Muscle of leg (tissue), 11 donors: ENCODE measurements around the gene PALM. TPM values are rescaled to one million over a fixed set of nuclear protein-coding genes. Genes with fewer than 3 reads are reported as not detected.

Experiments
- DNase-seq: peaks from one replicate; pipeline ENCODE4 v3.0.0; 2013
- H3K27ac ChIP-seq: one replicate; pipeline ENCODE4 v1.5.1; 2013; ENCODE audit warnings: mild to moderate bottlenecking, low read length, control low read depth
- H3K27me3 ChIP-seq: one replicate; pipeline ENCODE4 v1.6.1; 2013; ENCODE audit warnings: low read length; ENCODE audit not compliant: control insufficient read depth, insufficient read depth
- H3K36me3 ChIP-seq: one replicate; pipeline ENCODE4 v1.6.1; 2013; ENCODE audit warnings: low read length; ENCODE audit not compliant: control insufficient read depth, insufficient read depth
- H3K4me1 ChIP-seq: one replicate; pipeline ENCODE4 v1.6.1; 2013; ENCODE audit warnings: low read length; ENCODE audit not compliant: control insufficient read depth, insufficient read depth
- H3K4me3 ChIP-seq: one replicate; pipeline ENCODE4 v1.5.1; 2013; ENCODE audit warnings: low read length, control low read depth
- H3K9me3 ChIP-seq: replicated peaks from 2 replicates; pipeline ENCODE4 v1.6.1; 2013; ENCODE audit warnings: low read depth, low read length; ENCODE audit not compliant: control insufficient read depth
- WGBS: methylation state at CpG from one replicate; pipeline ENCODE4 v1.1.5; 2013; ENCODE audit warnings: missing lambda C conversion rate; ENCODE audit not compliant: insufficient coverage; 5-methylcytosine and 5-hydroxymethylcytosine counted together
- polyA plus RNA-seq, 8 donors: library from polyadenylated mRNA; unstranded; fragments of 120-200 nt; gene quantifications; one replicate each; pipeline versions ENCODE4 v1.2.1 to v1.2.3, GENCODE V29; 2013; ENCODE audit warnings: inconsistent platforms in 1 of 8, low replicate concordance in 1 of 8; ENCODE audit not compliant: insufficient read length in 8 of 8, insufficient read depth in 1 of 8
- total RNA-seq: library from RNA; stranded (reverse); fragments of 120-200 nt; gene quantifications from one replicate; pipeline ENCODE4 v1.2.4, GENCODE V29; 2013

PALM gene
- total and polyA plus RNA-seq, 9 donors, result 23.7 to 56.7 (median 36.6) TPM

DNA sequence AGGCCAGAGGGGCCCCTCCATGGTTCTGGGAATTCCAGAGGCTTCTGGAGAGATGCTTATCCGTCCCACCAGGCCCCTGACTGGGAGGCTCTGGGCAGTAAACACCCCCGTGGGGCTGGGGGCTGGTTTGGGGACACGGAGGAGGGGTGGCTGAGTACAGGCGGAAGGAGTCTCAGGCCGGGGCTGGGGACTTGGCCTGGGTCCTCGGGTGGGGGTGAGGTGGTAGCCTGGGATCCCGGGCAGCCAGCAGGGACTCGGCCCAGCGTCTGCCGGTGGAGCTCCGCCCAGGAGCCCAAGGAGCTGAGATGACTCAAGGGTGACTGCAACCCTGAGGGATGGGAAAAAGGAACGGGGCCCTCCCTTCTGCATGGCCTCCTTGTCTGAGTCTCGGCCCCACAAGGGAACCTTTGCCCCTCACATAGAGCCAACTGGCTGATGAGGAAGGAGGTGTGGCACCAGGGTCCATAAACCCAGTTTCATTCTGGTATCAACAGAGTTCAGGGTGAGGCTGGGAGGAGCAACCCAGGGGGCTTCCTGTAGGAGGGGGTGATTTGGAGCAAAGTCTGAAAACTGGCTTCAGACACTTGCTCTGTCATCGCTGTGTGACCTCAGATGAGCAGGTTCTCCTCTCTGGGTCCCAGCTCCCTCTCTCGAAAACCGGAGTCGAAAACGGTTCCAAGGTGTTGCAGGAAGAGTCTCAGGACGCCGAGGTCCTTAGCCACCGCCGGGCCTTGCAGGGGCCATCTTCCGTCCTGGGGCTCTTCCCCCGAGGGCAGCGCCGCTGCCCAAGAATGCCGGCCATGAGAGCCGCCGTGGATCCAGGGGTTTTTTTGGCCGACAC is 43.0 kb downstream of the PALM start:
- no peak for DNase-seq
- no peak overlapping the region for H3K27ac ChIP-seq
- peaks cover 25% of the 10 kb centered on the region for H3K4me1 ChIP-seq
- H3K4me3 ChIP-seq, result no peak overlapping the region
- 58% methylated on average over 26 of the region's 30 CpGs for WGBS
- peaks cover 4% of the 10 kb centered on the region for H3K36me3 ChIP-seq
- peaks cover 10% of the 10 kb centered on the region for H3K9me3 ChIP-seq
- H3K27me3 ChIP-seq, result peaks cover 7% of the 10 kb centered on the region

DNA sequence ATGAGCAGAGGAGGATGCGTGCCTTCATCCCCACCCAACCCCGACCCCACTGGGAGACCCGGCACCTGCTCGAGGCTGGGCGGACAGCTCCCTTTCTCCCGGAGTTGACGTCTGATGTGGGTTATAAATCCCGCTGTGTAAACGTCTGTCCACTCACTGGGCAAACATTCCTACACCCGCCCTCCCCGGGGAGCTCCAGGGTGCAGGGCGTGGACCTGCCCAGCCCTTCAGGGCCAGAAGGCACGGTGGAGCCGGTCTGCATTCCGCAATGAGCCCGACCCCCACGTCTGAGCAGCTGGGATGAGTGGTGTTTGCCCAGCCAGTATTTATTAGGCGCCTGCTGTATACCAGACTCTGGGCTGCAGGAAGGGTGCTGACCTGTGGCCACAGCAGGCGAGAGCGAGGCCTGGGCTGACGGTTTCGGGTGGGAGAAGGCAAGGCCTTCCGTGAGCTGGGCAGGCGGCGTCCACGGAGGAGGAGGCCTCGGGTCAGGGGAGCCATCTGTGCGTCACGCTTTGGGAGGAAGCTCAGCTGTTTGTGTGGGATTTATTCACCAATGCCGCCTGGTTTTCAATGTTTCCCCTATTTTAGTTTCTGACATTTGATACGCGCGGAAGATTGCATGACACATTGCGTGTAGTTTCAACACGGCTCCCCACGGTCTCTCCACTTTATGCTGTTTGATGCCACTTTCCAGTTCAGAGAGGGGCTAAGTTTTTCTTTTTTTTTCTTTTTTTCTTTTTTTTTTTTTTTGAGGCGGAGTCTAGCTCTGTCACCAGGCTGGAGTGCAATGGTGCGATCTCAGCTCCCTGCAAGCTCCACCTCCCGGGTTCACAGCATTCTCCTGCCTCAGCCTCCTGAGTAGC is 44.1 kb downstream of the PALM start:
- peak overlapping the region; percentile 71 for H3K27ac ChIP-seq
- peaks cover 5% of the 10 kb centered on the region for H3K9me3 ChIP-seq
- peaks cover 25% of the 10 kb centered on the region for H3K4me1 ChIP-seq
- DNase-seq, result peak; percentile 81
- peaks cover 7% of the 10 kb centered on the region for H3K27me3 ChIP-seq
- no peak overlapping the region for H3K4me3 ChIP-seq
- 32% methylated on average over 23 of the region's 39 CpGs for WGBS
- H3K36me3 ChIP-seq, result peaks cover 1% of the 10 kb centered on the region

DNA sequence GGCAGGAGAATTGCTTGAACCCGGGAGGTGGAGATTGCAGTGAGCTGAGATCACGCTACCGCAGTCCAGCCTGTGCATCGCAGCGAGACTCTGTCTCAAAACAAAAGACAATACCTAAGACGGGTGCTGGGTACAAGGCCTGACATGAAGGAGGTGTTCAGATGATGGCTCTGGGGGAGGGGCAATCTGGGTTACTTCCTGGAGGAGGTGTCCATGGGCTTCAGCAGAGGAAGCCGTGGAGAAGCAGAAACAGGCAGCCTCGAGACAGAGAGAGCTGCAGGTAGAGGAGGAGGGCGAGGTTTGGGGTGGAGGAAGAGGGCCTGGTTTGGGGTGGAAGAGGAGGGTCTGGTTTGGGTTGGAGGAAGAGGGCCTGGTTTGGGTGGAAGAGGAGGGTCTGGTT is 45.8 kb downstream of the PALM start:
- peaks cover 12% of the 10 kb centered on the region for H3K9me3 ChIP-seq
- no peak for DNase-seq
- WGBS, result 84% methylated on average over 9 of the region's 9 CpGs
- no peaks in the 10 kb centered on the region for H3K36me3 ChIP-seq
- H3K4me3 ChIP-seq, result no peak overlapping the region
- no peak overlapping the region for H3K27ac ChIP-seq
- peaks cover 10% of the 10 kb centered on the region for H3K27me3 ChIP-seq
- peaks cover 25% of the 10 kb centered on the region for H3K4me1 ChIP-seq

DNA sequence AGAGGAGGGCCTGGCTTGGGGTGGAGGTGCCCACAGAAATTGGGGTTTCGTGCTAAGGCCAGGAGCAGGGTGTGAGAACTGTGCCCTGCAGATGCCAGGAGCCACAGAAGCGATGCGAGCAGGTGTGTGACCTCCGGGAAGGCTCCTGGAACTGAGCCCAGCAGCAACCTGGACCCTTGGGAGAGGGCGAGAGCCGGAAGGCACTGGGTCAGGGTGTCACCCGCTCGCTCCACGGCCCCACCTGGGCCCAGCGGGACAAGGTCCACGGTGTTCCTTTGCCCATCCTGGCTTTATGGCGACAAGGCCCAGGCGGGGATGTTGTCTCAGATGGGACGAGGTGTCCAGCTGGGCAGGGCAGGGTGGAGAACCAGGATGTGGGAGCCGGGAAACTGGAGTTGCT is 46.3 kb downstream of the PALM start:
- Histone ChIP-seq H3K4me3 (no peak overlapping the region), H3K4me1 (peaks cover 25% of the 10 kb centered on the region), H3K36me3 (no peaks in the 10 kb centered on the region), H3K27me3 (peaks cover 10% of the 10 kb centered on the region), H3K27ac (no peak overlapping the region), H3K9me3 (peaks cover 12% of the 10 kb centered on the region)
- 82% methylated on average over 15 of the region's 15 CpGs for WGBS
- no peak for DNase-seq

DNA sequence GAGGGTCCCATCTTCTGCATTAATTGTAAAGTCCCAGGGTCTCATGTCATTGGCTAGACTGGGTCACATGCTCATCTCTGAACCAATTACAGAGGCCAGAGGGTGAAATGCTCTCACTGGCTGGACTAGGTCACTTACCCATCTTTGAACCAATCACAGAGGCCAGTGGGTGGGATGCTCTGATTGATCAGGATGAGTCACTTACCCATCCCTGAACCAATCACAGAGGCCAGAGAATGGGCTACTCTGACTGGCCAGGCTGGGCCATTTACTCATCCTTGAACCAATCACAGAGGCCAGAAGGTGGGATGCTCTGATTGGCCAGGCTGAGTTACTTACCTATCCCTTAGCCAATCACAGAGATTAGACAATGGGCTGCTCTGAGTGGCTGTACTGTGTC is 47.5 kb downstream of the PALM start:
- Histone ChIP-seq H3K4me3 (no peak overlapping the region), H3K36me3 (no peaks in the 10 kb centered on the region), H3K27ac (no peak overlapping the region), H3K27me3 (peaks cover 9% of the 10 kb centered on the region), H3K4me1 (peaks cover 18% of the 10 kb centered on the region), H3K9me3 (peaks cover 12% of the 10 kb centered on the region)
- no peak for DNase-seq

DNA sequence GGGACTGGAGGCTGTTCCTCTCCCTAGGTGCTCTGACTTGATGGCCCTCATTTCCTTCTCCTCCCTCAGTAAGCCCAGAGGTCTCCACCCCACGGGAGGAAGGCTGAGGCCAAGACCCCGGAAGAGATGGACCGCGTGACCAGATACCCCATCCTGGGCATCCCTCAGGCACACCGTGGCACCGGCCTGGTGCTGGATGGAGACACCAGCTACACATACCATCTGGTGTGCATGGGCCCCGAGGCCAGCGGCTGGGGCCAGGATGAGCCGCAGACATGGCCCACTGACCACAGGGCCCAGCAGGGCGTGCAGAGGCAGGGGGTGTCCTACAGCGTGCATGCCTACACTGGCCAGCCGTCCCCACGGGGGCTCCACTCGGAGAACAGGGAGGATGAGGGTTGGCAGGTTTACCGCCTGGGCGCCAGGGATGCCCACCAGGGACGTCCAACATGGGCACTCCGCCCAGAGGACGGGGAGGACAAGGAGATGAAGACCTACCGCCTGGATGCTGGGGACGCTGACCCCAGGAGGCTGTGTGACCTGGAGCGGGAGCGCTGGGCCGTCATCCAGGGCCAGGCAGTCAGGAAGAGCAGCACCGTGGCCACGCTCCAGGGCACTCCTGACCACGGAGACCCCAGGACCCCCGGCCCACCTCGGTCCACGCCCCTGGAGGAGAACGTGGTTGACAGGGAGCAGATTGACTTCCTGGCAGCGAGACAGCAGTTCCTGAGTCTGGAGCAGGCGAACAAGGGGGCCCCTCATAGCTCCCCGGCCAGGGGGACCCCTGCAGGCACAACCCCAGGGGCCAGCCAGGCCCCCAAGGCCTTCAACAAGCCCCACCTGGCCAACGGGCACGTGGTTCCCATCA is 48.3 kb downstream of the PALM start:
- WGBS, result 89% methylated on average over 36 of the region's 36 CpGs
- Histone ChIP-seq H3K27ac (no peak overlapping the region), H3K27me3 (peaks cover 4% of the 10 kb centered on the region), H3K4me3 (no peak overlapping the region), H3K4me1 (peaks cover 12% of the 10 kb centered on the region), H3K9me3 (peaks cover 12% of the 10 kb centered on the region), H3K36me3 (no peaks in the 10 kb centered on the region)
- DNase-seq, result no peak

DNA sequence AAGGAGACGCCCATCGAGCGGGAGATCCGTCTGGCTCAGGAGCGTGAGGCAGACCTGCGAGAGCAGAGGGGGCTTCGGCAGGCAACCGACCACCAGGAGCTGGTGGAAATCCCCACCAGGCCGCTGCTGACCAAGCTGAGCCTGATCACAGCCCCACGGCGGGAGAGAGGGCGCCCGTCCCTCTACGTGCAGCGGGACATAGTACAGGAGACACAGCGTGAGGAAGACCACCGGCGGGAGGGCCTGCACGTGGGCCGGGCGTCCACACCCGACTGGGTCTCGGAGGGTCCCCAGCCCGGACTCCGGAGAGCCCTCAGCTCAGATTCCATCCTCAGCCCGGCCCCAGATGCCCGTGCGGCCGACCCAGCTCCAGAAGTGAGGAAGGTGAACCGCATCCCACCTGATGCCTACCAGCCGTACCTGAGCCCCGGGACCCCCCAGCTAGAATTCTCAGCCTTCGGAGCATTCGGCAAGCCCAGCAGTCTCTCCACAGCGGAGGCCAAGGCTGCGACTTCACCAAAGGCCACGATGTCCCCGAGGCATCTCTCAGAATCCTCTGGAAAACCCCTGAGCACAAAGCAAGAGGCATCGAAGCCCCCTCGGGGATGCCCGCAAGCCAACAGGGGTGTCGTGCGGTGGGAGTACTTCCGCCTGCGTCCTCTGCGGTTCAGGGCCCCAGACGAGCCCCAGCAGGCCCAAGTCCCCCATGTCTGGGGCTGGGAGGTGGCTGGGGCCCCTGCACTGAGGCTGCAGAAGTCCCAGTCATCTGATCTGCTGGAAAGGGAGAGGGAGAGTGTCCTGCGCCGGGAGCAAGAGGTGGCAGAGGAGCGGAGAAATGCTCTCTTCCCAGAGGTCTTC is 49.3 kb downstream of the PALM start:
- Histone ChIP-seq H3K27me3 (peaks cover 3% of the 10 kb centered on the region), H3K4me3 (no peak overlapping the region), H3K36me3 (no peaks in the 10 kb centered on the region), H3K9me3 (peaks cover 12% of the 10 kb centered on the region), H3K4me1 (peaks cover 7% of the 10 kb centered on the region), H3K27ac (no peak overlapping the region)
- no peak for DNase-seq
- 92% methylated on average over 43 of the region's 50 CpGs for WGBS

DNA sequence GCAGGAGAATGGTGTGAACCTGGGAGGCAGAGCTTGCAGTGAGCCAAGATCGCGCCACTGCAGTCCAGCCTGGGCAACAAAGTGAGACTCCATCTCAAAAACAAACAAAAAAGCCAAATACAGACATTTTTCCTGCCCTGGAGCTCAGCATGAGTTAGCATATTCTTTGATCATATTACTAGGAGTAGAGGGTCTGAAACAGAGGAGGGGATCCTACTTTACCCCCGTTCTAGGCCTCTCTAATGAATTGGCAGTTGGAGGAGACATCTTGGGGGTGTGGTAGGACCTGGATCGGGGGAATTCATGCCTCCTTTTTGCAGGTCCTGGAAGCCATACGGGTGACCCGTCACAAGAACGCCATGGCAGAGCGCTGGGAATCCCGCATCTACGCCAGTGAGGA is 54.4 kb downstream of the PALM start:
- Histone ChIP-seq H3K27ac (no peak overlapping the region), H3K27me3 (peaks cover 2% of the 10 kb centered on the region), H3K4me3 (no peak overlapping the region), H3K36me3 (no peaks in the 10 kb centered on the region), H3K9me3 (peaks cover 6% of the 10 kb centered on the region), H3K4me1 (no peaks in the 10 kb centered on the region)
- 89% methylated on average over 8 of the region's 10 CpGs for WGBS
- no peak for DNase-seq

DNA sequence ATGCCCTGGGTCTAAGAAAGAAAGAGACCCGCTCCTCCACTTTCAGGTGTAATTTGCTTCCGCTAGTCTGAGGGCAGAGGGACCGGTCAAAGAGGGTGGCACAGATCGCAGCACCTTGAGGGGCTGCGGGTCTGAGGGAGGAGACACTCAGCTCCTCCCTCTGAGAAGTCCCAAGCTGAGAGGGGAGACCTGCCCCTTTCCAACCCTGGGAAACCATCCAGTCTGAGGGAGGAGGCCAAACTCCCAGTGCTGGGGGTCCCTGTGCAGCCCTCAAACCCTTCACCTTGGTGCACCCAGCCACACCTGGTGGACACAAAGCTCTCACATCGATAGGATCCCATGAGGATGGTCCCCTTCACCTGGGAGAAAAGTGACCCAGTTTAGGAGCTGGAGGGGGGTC is 55.1 kb downstream of the PALM start:
- WGBS, result 79% methylated on average over 4 of the region's 6 CpGs
- H3K27me3 ChIP-seq, result no peaks in the 10 kb centered on the region
- no peaks in the 10 kb centered on the region for H3K9me3 ChIP-seq
- H3K27ac ChIP-seq, result no peak overlapping the region
- H3K36me3 ChIP-seq, result no peaks in the 10 kb centered on the region
- H3K4me3 ChIP-seq, result no peak overlapping the region
- DNase-seq, result no peak
- no peaks in the 10 kb centered on the region for H3K4me1 ChIP-seq
